ENCODE results near the gene RRP12.

DNA sequence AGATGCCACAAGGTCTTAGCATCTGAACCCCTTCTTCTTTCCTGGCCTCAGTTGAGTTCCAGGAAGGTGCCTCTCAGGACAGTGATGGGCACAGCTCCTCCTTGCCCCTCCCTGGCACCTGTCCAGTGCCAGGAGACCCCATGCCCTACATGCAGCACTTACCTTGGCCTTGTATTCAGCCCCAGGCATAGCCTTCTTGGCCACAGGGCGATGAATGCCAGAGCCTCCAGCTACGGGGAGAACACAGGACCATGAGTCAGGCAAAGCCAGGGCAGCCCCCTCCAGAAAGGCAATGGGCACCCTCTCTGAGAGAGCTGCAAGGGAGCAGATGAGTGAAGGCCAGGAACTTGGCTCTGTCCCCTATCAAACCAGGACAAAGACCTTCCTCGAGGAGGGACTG lies 42.4 kb downstream of the RRP12 start:
- TF ChIP-seq, protein P1, sequence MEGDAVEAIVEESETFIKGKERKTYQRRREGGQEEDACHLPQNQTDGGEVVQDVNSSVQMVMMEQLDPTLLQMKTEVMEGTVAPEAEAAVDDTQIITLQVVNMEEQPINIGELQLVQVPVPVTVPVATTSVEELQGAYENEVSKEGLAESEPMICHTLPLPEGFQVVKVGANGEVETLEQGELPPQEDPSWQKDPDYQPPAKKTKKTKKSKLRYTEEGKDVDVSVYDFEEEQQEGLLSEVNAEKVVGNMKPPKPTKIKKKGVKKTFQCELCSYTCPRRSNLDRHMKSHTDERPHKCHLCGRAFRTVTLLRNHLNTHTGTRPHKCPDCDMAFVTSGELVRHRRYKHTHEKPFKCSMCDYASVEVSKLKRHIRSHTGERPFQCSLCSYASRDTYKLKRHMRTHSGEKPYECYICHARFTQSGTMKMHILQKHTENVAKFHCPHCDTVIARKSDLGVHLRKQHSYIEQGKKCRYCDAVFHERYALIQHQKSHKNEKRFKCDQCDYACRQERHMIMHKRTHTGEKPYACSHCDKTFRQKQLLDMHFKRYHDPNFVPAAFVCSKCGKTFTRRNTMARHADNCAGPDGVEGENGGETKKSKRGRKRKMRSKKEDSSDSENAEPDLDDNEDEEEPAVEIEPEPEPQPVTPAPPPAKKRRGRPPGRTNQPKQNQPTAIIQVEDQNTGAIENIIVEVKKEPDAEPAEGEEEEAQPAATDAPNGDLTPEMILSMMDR (IDR thresholded peaks at IDR 0.05) = no peak
- TF ChIP-seq POLR2A (IDR thresholded peaks at IDR 0.05) (no peak), EP300 (IDR thresholded peaks at IDR 0.05) (no peak), POLR2AphosphoS5 (IDR thresholded peaks at IDR 0.05) (no peak)
